ENCODE measurements around the gene IFNLR1. TPM values are rescaled to one million over a fixed set of nuclear protein-coding genes. Genes with fewer than 3 reads are reported as not detected.

Gene IFNLR1
- total and polyA plus RNA-seq, 2 of the 8 experiments (the other 6 are each of a cell fraction or from before 2014, with no cell fraction given), result 6.8 to 10.1 TPM

DNA sequence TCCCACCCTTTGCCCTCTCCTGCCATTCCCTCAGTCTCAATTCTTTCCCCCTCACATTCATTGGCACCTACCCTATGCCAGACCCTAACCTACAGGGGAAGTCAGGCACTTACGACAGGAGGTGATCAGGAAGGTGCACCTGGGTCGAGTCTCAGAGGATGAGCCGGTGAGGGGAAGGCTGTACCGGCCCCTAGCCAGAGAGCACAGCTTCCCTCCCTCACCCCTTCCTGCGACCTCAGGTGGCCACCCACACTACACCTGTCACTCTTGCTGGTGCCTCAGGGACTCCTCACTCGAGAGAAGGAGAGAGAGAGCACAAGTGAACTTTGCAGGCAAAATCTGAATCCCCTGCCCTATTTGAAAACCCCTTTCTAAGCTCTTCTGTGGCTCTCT, 73.5 kb downstream of the IFNLR1 start:
- POLR2A ChIA-PET (ENCODE audit: partially characterized antibody), result interaction anchor here (1.4 to 1.5 kb wide), 2 partner anchors 11 to 36 kb away, joined by 4 to 9 read pairs; no protein-coding TSS in a partner anchor
- CTCF ChIA-PET (ENCODE audit: partially characterized antibody), result interaction anchor here (0.7 to 6.8 kb wide), 11 partner anchors 10 to 42 kb away, joined by 3 to 35 read pairs (median 3); no protein-coding TSS in a partner anchor
- no peak overlapping the region for H3K4me2 ChIP-seq (ENCODE audit: insufficient read depth in 1 of 2, low read depth in 2 of 2, low read length in 2 of 2)

More for the DNA sequence above, 73.5 kb downstream of the IFNLR1 start:
- Histone ChIP-seq H2BK20ac (ENCODE audit: low read length) (peak overlapping the region; percentile 61; the same call in 1 of the 2 replicates), H2BK5ac (ENCODE audit: low read depth, low read length) (no peak overlapping the region), H4K8ac (ENCODE audit: extremely low read depth, insufficient read depth, low read length) (no peak overlapping the region), H3K9me3 (ENCODE audit: insufficient read depth in 2 of 2, low read depth in 1 of 2, low read length in 1 of 2) (no peaks in the 10 kb centered on the region), H4K91ac (replicated peaks; ENCODE audit: insufficient read length, low read length) (no peak overlapping the region), H3K27me3 (replicated peaks in 1 of 4; ENCODE audit: control insufficient read depth in 3 of 4, extremely low read depth in 1 of 4, insufficient read depth in 3 of 4, low read length in 3 of 4) (no peaks in the 10 kb centered on the region), H2BK12ac (ENCODE audit: low read depth, low read length) (peak overlapping the region; percentile 27; the same call in 1 of the 2 replicates), H4K5ac (ENCODE audit: insufficient read length, low read depth, low read length) (no peak overlapping the region), H3K23ac (ENCODE audit: insufficient read length) (no peak overlapping the region), H3K79me2 (ENCODE audit: control insufficient read depth in 1 of 2, insufficient read depth in 2 of 2, low read length in 2 of 2) (no peaks in the 10 kb centered on the region), H4K20me1 (replicated peaks in 1 of 2; ENCODE audit: control insufficient read depth in 1 of 2, insufficient read depth in 2 of 2, low read length in 2 of 2) (no peaks in the 10 kb centered on the region), H3K9ac (replicated peaks in 1 of 4; ENCODE audit: extremely low read depth in 1 of 4, low read depth in 3 of 4, low read length in 3 of 4) (no peak overlapping the region), H3K36me3 (ENCODE audit: control insufficient read depth in 2 of 4, insufficient read depth in 4 of 4, low read length in 3 of 4) (no peaks in the 10 kb centered on the region), H3K79me1 (ENCODE audit: low read depth, low read length) (no peaks in the 10 kb centered on the region), H3K4me3 (ENCODE audit: extremely low read depth in 1 of 4, insufficient read depth in 2 of 4, low read depth in 3 of 4, low read length in 4 of 4) (no peak overlapping the region), H3K23me2 (ENCODE audit: low read depth, low read length) (no peaks in the 10 kb centered on the region; the same call in 1 of the 2 replicates), H2AK5ac (ENCODE audit: low read depth, low read length) (no peak overlapping the region), H3K56ac (replicated peaks; ENCODE audit: insufficient read length, low read depth, low read length) (no peak overlapping the region), H2BK120ac (replicated peaks; ENCODE audit: low read depth, low read length) (no peak overlapping the region), H2BK15ac (ENCODE audit: low read length) (no peak overlapping the region), H2AFZ (ENCODE audit: low read length) (no peak overlapping the region), H3K27ac (ENCODE audit: low read depth, low read length) (no peak overlapping the region), H3K4me1 (replicated peaks in 1 of 4; ENCODE audit: control insufficient read depth in 3 of 4, insufficient read depth in 4 of 4, low read length in 3 of 4) (peaks cover 0 to 6% (median 4%) of the 10 kb centered on the region in 4 experiments; a peak in 4 of 7 replicates), H3K18ac (ENCODE audit: extremely low read depth, low read length) (no peak overlapping the region), H3K14ac (ENCODE audit: insufficient read length) (no peak overlapping the region), H3K4ac (replicated peaks; ENCODE audit: insufficient read length, low read depth, low read length) (no peak overlapping the region)
- WGBS, 2 experiments (ENCODE audit: extremely low coverage in 1 of 2, insufficient coverage in 1 of 2, insufficient read length in 1 of 2, insufficient replicate concordance in 2 of 2, low coverage in 1 of 2, low lambda C conversion rate in 2 of 2, missing lambda C conversion rate in 1 of 2), result 90% methylated on average over 6 of the region's 6 CpGs; no CpG with 5 or more reads in 1 of the 2 experiments
- no peak for FAIRE-seq
- TF ChIP-seq SAP30 (IDR thresholded peaks at IDR 0.05; ENCODE audit: insufficient read depth, insufficient replicate concordance, low read length) (no peak), POLR2A (IDR thresholded peaks at IDR 0.05; ENCODE audit: control extremely low read depth in 1 of 2, low read depth in 2 of 2, low read length in 2 of 2) (no peak)
- no peak for DNase-seq (ENCODE audit: low read depth in 1 of 2, low spot score in 2 of 2)

All from H1 (cell line).